SK-N-SH treated with all-trans-retinoic acid at 6 μM for 48 hours (cell line): ENCODE data around the gene PLAAT4.

Source experiments
- ARNTL ChIP-seq: fragments of 450-650 bp; formaldehyde crosslinking; IDR thresholded peaks from 2 replicates; pipeline ENCODE4 v1.5.0; 2020; ENCODE audit warnings: low read depth, mild to moderate bottlenecking, moderate library complexity, borderline replicate concordance
- BACH2 ChIP-seq: fragments of 250-450 bp; sonication (Bioruptor Pico); IDR thresholded peaks from 2 replicates; pipeline ENCODE4 v1.9.0; 2021; ENCODE audit warnings: mild to moderate bottlenecking, borderline replicate concordance
- CSRNP3 ChIP-seq: fragments of 250-450 bp; sonication (Bioruptor Pico); IDR thresholded peaks from 2 replicates; pipeline ENCODE4 v1.5.1; 2021; ENCODE audit warnings: mild to moderate bottlenecking, moderate library complexity
- GLIS3 ChIP-seq: fragments of 250-450 bp; sonication (Bioruptor Pico); IDR thresholded peaks from 2 replicates; pipeline ENCODE4 v1.5.0; 2020; ENCODE audit warnings: mild to moderate bottlenecking, moderate library complexity
- OSR1 ChIP-seq: fragments of 250-450 bp; sonication (Bioruptor Pico); IDR thresholded peaks from 2 replicates; pipeline ENCODE4 v1.8.0; 2022; ENCODE audit warnings: moderate library complexity, mild to moderate bottlenecking, inconsistent platforms
- PATZ1 ChIP-seq: fragments of 250-450 bp; sonication (Bioruptor Pico); IDR thresholded peaks from 2 replicates; pipeline ENCODE4 v1.8.0; 2020; ENCODE audit warnings: mild to moderate bottlenecking, moderate library complexity, borderline replicate concordance
- POU6F1 ChIP-seq: fragments of 250-450 bp; sonication (Bioruptor Pico); IDR thresholded peaks from 2 replicates; pipeline ENCODE4 v1.8.0; 2021; ENCODE audit warnings: low read depth, mild to moderate bottlenecking, moderate library complexity, borderline replicate concordance
- RARB ChIP-seq: fragments of 250-450 bp; sonication (Bioruptor Pico); IDR thresholded peaks from 2 replicates; pipeline ENCODE4 v1.8.0; 2021; ENCODE audit warnings: mild to moderate bottlenecking, moderate library complexity
- TCF4 ChIP-seq: fragments of 250-450 bp; sonication (Bioruptor Pico); IDR thresholded peaks from 2 replicates; pipeline ENCODE4 v1.8.0; 2021; ENCODE audit warnings: mild to moderate bottlenecking, moderate library complexity, borderline replicate concordance
- TOX ChIP-seq: fragments of 250-450 bp; sonication (Bioruptor Pico); IDR thresholded peaks from 2 replicates; pipeline ENCODE4 v1.8.0; 2021; ENCODE audit warnings: mild to moderate bottlenecking, moderate library complexity, borderline replicate concordance
- ZC3H10 ChIP-seq: fragments of 250-450 bp; sonication (Bioruptor Pico); IDR thresholded peaks from 2 replicates; pipeline ENCODE4 v1.5.1; 2021; ENCODE audit warnings: mild to moderate bottlenecking, moderate library complexity
- ZFP3 ChIP-seq: fragments of 250-450 bp; sonication (Bioruptor Pico); IDR thresholded peaks from 2 replicates; pipeline ENCODE4 v1.5.0; 2020; ENCODE audit warnings: mild to moderate bottlenecking, moderate library complexity
- ZFP30 ChIP-seq: fragments of 450-650 bp; formaldehyde crosslinking; IDR thresholded peaks from 2 replicates; pipeline ENCODE4 v1.5.0; 2022; ENCODE audit warnings: mild to moderate bottlenecking, moderate library complexity
- ZNF8 ChIP-seq: fragments of 450-650 bp; formaldehyde crosslinking; IDR thresholded peaks from 2 replicates; pipeline ENCODE4 v1.5.0; 2020; ENCODE audit warnings: mild to moderate bottlenecking, moderate library complexity

- TF ChIP-seq TCF4 (no peak), TOX (CRISPR knock-in tag) (no peak), OSR1 (CRISPR knock-in tag) (no peak), POU6F1 (no peak), CSRNP3 (CRISPR knock-in tag) (no peak), BACH2 (CRISPR knock-in tag) (no peak), ZFP3 (CRISPR knock-in tag) (no peak), ZNF8 (CRISPR knock-in tag) (no peak), RARB (CRISPR knock-in tag) (no peak), ZC3H10 (no peak), ARNTL (CRISPR knock-in tag) (no peak), ZFP30 (CRISPR knock-in tag) (no peak), GLIS3 (CRISPR knock-in tag) (no peak), PATZ1 (CRISPR knock-in tag) (no peak)
Measured at GRCh38 chr11:63534895-63535461, 1.6 kb upstream of the PLAAT4 start.
